ENCODE measurements around the gene RNF166.

DNA sequence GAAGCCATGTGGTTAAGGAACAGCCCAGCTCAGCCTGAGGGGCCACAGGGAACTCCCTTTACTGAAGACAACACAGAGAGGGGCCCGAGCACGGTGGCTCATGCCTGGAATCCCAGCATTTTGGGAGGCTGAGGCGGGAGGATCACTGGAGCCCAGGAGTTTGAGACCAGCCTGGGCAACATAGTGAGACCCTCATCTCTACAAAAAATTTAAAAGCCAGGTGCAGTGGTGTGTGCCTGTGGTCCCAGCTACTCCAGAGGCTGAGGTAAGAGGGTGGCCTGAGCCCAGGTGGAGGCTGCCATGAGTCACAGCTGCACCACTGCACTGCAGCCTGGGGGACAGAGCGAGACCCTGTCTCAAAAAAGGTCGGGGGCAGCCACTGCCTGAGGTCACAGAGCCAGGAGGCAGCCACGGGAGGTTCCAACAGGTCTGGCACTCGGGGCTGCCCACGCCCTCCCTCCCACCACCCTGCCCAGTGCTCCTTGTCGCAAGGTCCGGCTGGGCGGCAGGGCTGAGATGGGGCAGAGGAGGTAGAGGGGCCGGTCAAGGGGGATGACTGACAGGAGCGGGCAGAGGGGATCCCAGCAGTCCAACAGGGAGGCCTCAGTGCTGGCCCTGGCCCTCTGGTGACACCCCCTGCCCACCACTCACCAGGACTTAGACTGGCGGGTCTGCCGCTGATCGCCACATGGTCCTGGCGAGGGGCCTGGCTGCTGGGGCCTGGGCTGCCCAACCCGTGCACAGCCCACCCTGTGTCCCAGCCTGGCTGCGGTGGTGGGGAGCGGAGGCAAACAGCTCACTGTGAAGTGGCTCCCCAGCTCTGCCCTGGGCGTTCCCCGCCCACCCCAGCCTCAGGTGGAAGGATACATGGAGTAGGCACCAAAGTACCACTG lies 58.8 kb downstream of the RNF166 start:
- TF ChIP-seq POLR2AphosphoS5 (IDR thresholded peaks at IDR 0.05) (no peak), POLR2A (IDR thresholded peaks at IDR 0.05) (no peak), CTCF (IDR thresholded peaks at IDR 0.05) (no peak)
